ENCODE data around the gene WDR37.
"Not testable (repeated sequence)": the region's sequence is repeated elsewhere in the genome, so short reads cannot be mapped to it uniquely, and the experiment has no call there.

Gene WDR37

DNA sequence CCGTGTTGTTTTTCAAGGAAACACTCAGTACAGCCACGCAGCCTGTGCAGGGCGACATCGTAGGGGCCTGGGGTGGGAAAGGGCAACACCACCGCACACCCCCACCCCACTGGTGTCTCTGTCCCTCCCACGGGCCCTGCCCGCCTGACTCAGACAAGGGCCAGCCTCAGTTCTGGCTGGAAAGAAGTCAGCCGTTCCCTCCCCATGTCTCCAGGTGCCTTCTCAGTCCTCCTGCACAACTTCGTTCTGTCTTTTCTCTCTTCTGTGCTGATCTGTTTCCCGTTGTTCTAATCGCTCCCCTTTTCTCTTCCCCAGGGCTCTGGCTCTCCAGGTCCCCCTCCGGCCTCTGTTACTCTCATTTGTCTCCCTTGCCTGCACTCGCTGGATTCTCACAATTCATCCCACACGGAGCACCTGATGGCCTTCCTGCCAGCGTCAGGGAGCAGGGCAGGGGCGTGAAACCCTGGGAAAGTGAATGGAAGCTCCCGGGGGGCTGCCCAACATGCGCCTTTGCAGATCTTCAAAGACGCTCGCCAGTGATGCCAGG lies 97.7 kb downstream of the WDR37 start:
- no peak for DNase-seq (ENCODE audit: low spot score)

DNA sequence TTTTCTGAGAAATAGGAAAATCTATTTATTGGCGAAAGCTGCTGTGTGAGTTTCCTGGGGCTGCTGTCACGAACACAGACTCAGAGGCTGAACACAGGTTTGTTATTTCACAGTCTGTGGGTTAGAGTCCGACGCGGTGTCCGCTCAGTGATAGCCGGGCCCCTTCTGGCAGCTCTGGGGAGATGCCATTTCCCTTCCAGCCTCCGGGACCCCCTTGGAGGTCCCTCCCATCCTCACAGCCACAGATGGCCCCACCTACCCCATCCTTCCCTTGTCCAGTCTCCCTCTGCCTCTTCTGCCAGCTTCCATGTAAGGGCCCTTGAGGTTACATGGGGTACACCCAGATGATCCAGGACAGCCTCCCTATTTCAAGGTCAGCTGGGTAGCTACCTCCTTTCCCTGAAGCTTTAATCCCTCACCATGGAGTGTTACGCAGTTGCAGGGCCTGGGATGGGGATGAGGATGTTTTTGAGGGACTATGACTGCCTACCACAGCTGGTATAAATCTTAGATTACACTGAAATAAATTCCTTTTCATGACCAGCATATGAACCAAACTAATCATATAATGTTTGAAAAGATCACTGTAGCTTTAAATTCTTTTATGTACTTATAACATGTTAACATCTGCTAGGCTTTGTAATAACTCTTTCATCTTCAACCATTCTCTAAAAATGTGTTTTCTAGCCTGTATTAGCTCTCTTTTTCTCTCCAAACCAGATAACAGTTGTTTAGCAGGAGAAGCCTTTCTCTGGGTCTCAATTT lies 98.5 kb downstream of the WDR37 start:
- DNase-seq (ENCODE audit: low spot score) = no peak

- no peak for DNase-seq (ENCODE audit: low spot score)
These were observed 99.8 kb downstream of the WDR37 start for GRCh38 chr10:1155791-1156615.

GRCh38 chr10:1156616-1156886 lies 100.4 kb downstream of the WDR37 start:
- no peak for DNase-seq (ENCODE audit: low spot score)

DNA sequence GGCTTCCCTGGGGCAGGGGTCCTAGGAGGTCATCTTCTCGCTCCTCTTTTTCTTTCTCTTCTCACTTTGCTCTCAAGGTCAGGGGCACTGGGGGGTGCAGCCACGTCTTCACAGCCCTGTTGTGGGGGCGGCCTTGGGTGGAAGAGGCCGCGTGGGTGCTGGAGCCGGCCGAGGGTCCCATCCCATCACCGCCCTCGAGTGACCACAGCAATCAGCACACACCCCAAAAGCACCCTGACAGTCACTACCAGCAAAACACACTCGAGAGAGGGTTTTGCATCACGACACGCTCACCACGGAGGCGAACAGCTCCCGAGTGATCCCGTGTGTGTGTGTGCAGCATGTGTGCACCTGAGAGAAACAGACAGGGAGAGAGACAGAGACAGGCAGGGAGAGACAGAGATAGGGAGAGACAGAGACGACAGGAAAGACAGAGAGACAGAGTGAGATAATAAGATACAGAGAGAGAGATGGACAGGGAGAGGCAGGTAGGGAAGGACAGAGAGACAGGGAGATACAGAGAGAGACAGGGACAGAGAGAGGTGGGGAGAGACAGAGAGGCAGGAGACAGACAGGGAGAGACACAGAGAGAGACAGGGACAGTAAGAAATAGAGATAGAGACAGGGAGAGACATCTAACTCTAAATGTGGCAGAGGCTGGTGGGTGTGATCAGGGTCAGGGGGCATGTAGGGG lies 100.9 kb downstream of the WDR37 start:
- no peak for DNase-seq (ENCODE audit: low spot score)

GRCh38 chr10:1157615-1157933 lies 101.4 kb downstream of the WDR37 start:
- DNase-seq (ENCODE audit: low spot score) = no peak

DNA sequence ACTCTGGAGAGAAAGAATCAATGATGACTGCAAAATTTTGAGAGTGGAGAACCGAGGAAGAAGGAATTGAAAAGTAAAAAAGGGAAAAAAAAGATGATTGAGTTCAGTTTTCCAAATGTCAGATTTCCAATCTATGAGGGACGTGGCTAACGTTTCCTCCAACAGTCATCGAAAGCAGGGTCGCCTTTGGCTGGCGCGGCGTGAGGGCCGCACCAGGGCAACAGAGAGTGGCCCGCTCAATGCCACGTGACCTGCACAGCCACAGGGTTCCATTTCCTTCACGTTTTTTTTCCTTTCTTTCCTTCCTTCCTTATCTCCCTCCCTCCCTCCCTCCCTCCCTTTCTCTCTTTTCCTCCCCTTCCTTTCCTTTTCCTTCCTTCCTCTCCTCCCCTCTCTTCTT lies 101.9 kb downstream of the WDR37 start:
- no peak for DNase-seq (ENCODE audit: low spot score)

DNA sequence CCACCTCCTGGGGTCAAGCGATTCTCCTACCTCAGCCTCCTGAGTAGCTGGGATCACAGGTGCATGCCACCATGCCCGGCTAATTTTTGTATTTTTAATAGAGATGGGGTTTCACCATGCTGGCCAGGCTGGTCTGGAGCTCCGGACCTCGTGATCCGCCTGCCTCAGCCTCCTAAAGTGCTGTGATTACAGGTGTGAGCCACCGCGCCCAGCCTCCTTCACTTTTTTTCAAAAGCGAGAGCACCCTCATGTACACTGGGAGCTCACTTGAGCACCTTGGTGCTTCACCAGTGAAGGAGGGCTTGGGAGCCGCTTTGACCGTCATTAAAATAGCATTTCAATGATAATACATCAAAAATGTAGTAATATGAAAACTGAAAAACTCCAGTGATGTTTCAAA lies 102.4 kb downstream of the WDR37 start:
- not testable (repeated sequence) for DNase-seq (ENCODE audit: low spot score)

GRCh38 chr10:1159131-1160061 lies 103.2 kb downstream of the WDR37 start:
- no peak for DNase-seq (ENCODE audit: low spot score)

- DNase-seq (ENCODE audit: low spot score) = no peak
These were observed 104.6 kb downstream of the WDR37 start for GRCh38 chr10:1160561-1161314.

DNA sequence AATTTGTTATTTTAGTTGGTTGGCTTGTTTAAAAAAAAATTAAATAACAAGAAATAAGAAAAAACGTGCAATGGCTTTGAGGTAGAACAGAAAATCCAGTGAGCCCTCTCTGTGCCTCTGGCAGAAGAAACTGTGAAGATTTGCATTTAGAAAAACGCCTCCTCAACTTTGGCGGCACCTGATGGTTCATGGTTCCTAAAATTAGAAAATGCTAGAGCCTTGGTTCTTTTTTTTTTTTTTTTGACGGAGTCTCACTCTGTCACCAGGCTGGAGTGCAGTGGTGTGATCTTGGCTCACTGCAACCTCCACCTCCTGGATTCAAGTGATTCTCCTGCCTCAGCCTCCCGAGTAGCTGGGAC lies 105.1 kb downstream of the WDR37 start:
- DNase-seq (ENCODE audit: low spot score) = not testable (repeated sequence)

DNA sequence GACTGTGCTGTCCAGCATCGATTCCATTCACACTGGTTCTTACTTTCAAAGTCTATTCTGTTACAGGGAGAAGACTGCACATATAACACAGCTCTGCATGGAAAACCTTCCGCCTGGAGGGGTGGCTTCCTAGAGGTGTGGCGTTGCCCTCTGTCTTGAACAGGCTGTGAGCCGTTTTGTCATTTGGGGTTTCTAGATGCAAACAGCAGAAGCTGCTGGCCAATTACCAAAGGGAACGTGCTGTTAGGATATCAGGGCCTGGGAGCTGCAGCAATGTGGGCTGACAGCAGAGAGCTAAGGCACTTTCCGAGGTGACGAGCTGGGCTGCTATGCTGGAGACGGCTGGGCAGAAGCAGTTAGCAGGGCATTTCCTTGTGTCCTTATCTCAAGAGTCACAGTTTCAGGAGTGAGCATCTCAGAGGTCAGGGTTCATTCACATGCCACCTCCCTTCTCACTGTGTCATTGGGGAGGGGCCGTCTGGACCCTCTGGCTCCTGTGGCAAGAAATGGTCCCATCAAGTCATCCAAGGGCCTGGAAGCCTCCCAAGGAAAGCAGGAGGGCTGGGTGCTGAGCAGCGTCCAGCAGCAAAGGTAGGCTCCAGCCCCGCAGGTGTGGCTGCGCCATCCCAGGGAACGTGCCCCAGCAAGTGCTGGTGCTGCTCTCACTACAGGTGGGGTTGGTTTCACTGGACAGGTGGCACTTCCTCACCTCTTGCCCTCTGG lies 106.5 kb downstream of the WDR37 start:
- no peak for DNase-seq (ENCODE audit: low spot score)

GRCh38 chr10:1163204-1163660 lies 107.0 kb downstream of the WDR37 start:
- no peak for DNase-seq (ENCODE audit: low spot score)

- no peak for DNase-seq (ENCODE audit: low spot score)
These were observed 107.6 kb downstream of the WDR37 start for GRCh38 chr10:1163831-1164230.

DNA sequence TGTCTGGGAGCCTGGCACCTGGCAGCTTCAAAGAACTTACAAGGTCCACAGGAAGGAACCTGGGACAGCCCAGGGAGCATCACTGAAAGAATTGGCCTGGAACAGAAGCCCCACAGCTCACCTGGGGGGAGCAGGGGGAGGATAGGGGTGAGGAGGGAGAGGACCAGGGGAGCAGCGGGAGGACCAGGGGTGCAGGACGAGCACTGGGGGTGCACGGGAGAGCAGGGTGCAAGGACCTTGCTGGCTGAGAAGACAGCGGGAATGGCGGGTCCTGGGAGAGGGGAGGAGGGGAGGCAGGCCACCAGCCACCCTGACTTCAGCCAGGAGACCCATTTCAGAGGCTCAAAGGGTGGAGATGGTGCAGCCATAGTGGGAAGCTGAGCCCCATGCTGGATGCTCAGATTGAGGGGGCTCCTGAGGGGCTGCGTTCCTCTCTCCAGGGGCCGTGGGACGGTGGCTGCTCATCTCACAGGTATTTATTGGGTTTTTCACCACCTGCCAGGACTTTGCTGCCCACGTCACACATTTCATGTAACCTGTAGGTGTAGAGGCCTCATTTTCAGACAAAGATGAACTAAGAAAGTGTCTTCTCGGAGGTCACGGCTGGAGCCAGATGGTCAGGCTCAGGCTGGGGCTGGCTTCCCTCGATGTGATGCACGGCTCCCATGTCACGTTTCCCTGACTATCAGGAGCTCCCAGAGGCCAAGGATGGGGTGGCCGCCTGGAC lies 110.1 kb downstream of the WDR37 start:
- no peak for DNase-seq (ENCODE audit: low spot score)

- DNase-seq (ENCODE audit: low spot score) = no peak
These were observed 110.7 kb downstream of the WDR37 start for GRCh38 chr10:1166828-1167275.

- no peak for DNase-seq (ENCODE audit: low spot score)
These were observed 112.6 kb downstream of the WDR37 start for GRCh38 chr10:1168763-1169162.

DNA sequence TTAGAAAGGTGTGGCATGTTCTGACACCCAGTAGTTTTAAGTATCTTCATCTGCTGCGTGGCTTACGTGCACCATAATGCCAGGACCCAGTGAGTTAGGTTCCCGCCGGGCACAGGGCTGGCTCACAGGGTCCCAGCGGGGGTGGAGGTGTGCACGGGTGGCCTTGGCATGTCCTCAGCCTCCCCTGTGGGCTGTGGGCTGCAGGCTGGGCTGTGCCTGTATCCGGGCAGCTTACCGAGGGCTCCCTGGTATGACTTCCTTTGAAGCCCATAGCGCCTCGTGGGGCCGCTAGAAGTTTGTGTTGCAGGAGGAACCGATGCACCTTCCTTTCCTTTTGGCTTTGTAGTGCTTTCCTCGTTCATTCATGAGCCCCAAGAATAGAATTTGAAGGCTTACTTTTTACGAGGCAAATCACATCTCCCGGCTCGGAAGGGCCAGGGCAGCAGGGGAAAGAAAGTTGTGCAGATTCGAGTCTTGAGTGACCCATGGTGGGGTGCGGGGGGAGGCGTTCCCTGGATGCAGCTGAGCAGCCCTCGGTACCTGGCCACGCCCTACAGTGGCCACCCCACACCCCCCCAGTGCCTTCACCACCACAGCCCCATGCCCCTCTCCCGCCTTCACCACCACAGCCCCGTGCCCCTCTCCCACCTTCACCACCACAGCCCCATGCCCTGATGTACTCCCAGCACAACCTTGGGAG lies 113.2 kb downstream of the WDR37 start:
- DNase-seq (ENCODE audit: low spot score) = no peak

Measured in kidney tubule cell (primary cell).